ENCODE data around the gene IQSEC2. TPM values are rescaled to one million over a fixed set of nuclear protein-coding genes. Genes with fewer than 3 reads are reported as not detected.

The IQSEC2 gene
- polyA plus RNA-seq, 3 donors: 6.5 to 31.2 (median 6.9) TPM

- 100% methylated on average over 1 of the region's 17 CpGs for WGBS (ENCODE audit: insufficient coverage)
- Histone ChIP-seq H3K27me3 (ENCODE audit: control insufficient read depth in 2 of 2, insufficient read depth in 2 of 2, low read length in 2 of 2) (peaks cover 0 to 7% of the 10 kb centered on the region in 2 donors), H3K79me2 (ENCODE audit: insufficient read depth, low read length) (no peaks in the 10 kb centered on the region), H3K9ac (ENCODE audit: insufficient read depth, low read length, poor library complexity, severe bottlenecking) (no peak overlapping the region), H3K27ac (ENCODE audit: low read depth in 1 of 2, low read length in 2 of 2) (no peak overlapping the region), H3K4me1 (ENCODE audit: control insufficient read depth in 1 of 2, insufficient read depth in 2 of 2, low read length in 2 of 2) (peaks cover 6 to 7% of the 10 kb centered on the region in 2 donors), H3K4me3 (replicated peaks in 1 of 3; ENCODE audit: low read depth in 2 of 3, low read length in 3 of 3) (no peak overlapping the region), H3K36me3 (replicated peaks in 1 of 2; ENCODE audit: control insufficient read depth in 1 of 2, insufficient read depth in 2 of 2, low read length in 2 of 2) (peaks cover 7 to 26% of the 10 kb centered on the region in 2 donors), H3K9me3 (replicated peaks in 1 of 2; ENCODE audit: control insufficient read depth in 1 of 2, insufficient read depth in 1 of 2, low read length in 2 of 2) (no peaks in the 10 kb centered on the region), H2AFZ (ENCODE audit: insufficient read depth, low read depth, low read length, poor library complexity, severe bottlenecking) (no peak overlapping the region), H4K20me1 (ENCODE audit: insufficient read depth, low read length) (peaks cover 23% of the 10 kb centered on the region), H3K4me2 (replicated peaks; ENCODE audit: extremely low read depth, low read length, poor library complexity, severe bottlenecking) (no peak overlapping the region)
- peaks cover 9% of the 10 kb centered on the region for H3K4me1 Mint-ChIP-seq
- TF ChIP-seq CTCF (IDR thresholded peaks at IDR 0.05): no peak
- intact Hi-C loops (cut with micrococcal nuclease): no loop called here
- peaks cover 25 to 44% of the 10 kb centered on the region in 2 donors for H3K36me3 Mint-ChIP-seq
- H3K27me3 Mint-ChIP-seq (ENCODE audit: low read depth in 3 of 3): peaks cover 8 to 57% (median 25%) of the 10 kb centered on the region in 3 donors
- DNase-seq: no peak
- peaks cover 0 to 7% (median 0%) of the 10 kb centered on the region in 7 donors for H3K9me3 Mint-ChIP-seq
- no peak overlapping the region for H3K27ac Mint-ChIP-seq
- no peak overlapping the region for H3K4me3 Mint-ChIP-seq
Measured at GRCh38 chrX:53256446-53257041, 24.8 kb downstream of the IQSEC2 start.

GRCh38 chrX:53255738-53256191, 25.6 kb downstream of the IQSEC2 start:
- DNase-seq: no peak
- Histone ChIP-seq H3K9ac (ENCODE audit: insufficient read depth, low read length, poor library complexity, severe bottlenecking) (no peak overlapping the region), H3K4me3 (replicated peaks in 1 of 3; ENCODE audit: low read depth in 2 of 3, low read length in 3 of 3) (no peak overlapping the region), H3K27me3 (ENCODE audit: control insufficient read depth in 2 of 2, insufficient read depth in 2 of 2, low read length in 2 of 2) (peaks cover 0 to 5% of the 10 kb centered on the region in 2 donors), H3K4me2 (replicated peaks; ENCODE audit: extremely low read depth, low read length, poor library complexity, severe bottlenecking) (no peak overlapping the region), H3K27ac (ENCODE audit: low read depth in 1 of 2, low read length in 2 of 2) (no peak overlapping the region), H3K79me2 (ENCODE audit: insufficient read depth, low read length) (no peaks in the 10 kb centered on the region), H2AFZ (ENCODE audit: insufficient read depth, low read depth, low read length, poor library complexity, severe bottlenecking) (no peak overlapping the region), H3K4me1 (ENCODE audit: control insufficient read depth in 1 of 2, insufficient read depth in 2 of 2, low read length in 2 of 2) (no peaks in the 10 kb centered on the region), H4K20me1 (ENCODE audit: insufficient read depth, low read length) (peaks cover 19% of the 10 kb centered on the region), H3K9me3 (replicated peaks in 1 of 2; ENCODE audit: control insufficient read depth in 1 of 2, insufficient read depth in 1 of 2, low read length in 2 of 2) (no peaks in the 10 kb centered on the region), H3K36me3 (replicated peaks in 1 of 2; ENCODE audit: control insufficient read depth in 1 of 2, insufficient read depth in 2 of 2, low read length in 2 of 2) (peaks cover 7 to 29% of the 10 kb centered on the region in 2 donors)
- peaks cover 32 to 41% of the 10 kb centered on the region in 2 donors for H3K36me3 Mint-ChIP-seq
- intact Hi-C loops (cut with micrococcal nuclease): no loop called here
- 100% methylated on average over 2 of the region's 9 CpGs for WGBS (ENCODE audit: insufficient coverage)
- TF ChIP-seq CTCF (IDR thresholded peaks at IDR 0.05): no peak
- H3K27ac Mint-ChIP-seq: no peak overlapping the region
- no peak overlapping the region for H3K4me3 Mint-ChIP-seq
- H3K9me3 Mint-ChIP-seq: peaks cover 0 to 7% (median 0%) of the 10 kb centered on the region in 7 donors
- peaks cover 8 to 50% (median 20%) of the 10 kb centered on the region in 3 donors for H3K27me3 Mint-ChIP-seq (ENCODE audit: low read depth in 3 of 3)
- H3K4me1 Mint-ChIP-seq: peaks cover 5% of the 10 kb centered on the region

All from CD14-positive monocyte (primary cell).